ENCODE data around the gene KDM2A.

Gene KDM2A

DNA sequence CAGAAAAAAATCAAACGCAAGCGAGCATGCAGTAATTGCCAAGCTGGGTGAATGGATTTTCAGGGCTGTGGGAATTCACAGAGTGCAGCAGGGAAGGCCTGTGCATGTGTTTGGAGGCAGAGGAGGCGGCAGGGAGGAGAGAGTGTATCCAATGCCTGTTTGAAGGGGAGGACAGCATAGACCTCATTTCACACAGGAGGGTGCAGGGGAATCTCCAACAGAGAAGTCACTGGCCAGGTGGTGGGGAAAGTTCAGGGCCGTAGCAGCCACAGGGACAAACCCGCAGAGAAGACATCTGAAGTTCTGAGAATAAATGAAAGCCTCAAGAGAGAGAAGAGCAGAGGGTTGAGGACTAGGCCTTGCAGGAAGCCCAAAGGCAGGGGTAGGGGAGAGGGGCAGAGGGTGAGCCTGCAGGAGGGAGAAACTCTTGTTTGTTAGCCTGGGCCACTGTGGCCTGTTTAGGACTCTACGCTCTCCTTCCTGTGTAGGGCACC is 19.2 kb upstream of the KDM2A start:
- Histone ChIP-seq H3K23ac (ENCODE audit: low read length in 2 of 2) (no peak overlapping the region), H3K4ac (ENCODE audit: low read depth in 1 of 2, low read length in 2 of 2) (no peak overlapping the region), H3K27ac (ENCODE audit: low read length, poor library complexity, severe bottlenecking) (no peak overlapping the region), H3K14ac (ENCODE audit: low read length in 2 of 2) (no peak overlapping the region), H3K79me1 (replicated peaks; ENCODE audit: low read length, poor library complexity, severe bottlenecking) (no peaks in the 10 kb centered on the region), H4K8ac (ENCODE audit: low read length) (no peak overlapping the region), H2AFZ (ENCODE audit: low read depth, low read length) (no peak overlapping the region), H3K4me1 (ENCODE audit: control insufficient read depth, insufficient read depth, low read depth, low read length) (no peaks in the 10 kb centered on the region), H2BK5ac (ENCODE audit: low read depth, low read length, poor library complexity, severe bottlenecking) (no peak overlapping the region), H2BK15ac (ENCODE audit: low read depth, poor library complexity, severe bottlenecking) (no peak overlapping the region), H4K91ac (ENCODE audit: low read length) (no peak overlapping the region), H2BK12ac (ENCODE audit: low read length in 2 of 2) (no peak overlapping the region), H3K4me3 (ENCODE audit: insufficient read depth in 1 of 2, low read depth in 1 of 2, low read length in 2 of 2) (no peak overlapping the region), H2AK5ac (ENCODE audit: low read length, severe bottlenecking) (no peak overlapping the region), H3K9me3 (ENCODE audit: control insufficient read depth, low read length) (no peaks in the 10 kb centered on the region), H3K4me2 (ENCODE audit: low read length, poor library complexity, severe bottlenecking) (no peak overlapping the region), H3K9ac (ENCODE audit: low read length) (no peak overlapping the region), H3K36me3 (ENCODE audit: control insufficient read depth in 1 of 2, insufficient read depth in 2 of 2, low read depth in 1 of 2, low read length in 2 of 2) (no peaks in the 10 kb centered on the region), H3K18ac (ENCODE audit: low read depth in 1 of 2, low read length in 2 of 2) (no peak overlapping the region), H3K27me3 (ENCODE audit: control insufficient read depth in 1 of 2, insufficient read depth in 1 of 2, low read length in 2 of 2) (peaks cover 0 to 11% of the 10 kb centered on the region in 2 experiments), H2BK120ac (ENCODE audit: low read depth, low read length) (no peak overlapping the region)
- WGBS = 95% methylated on average over 6 of the region's 6 CpGs
- no peak for DNase-seq

DNA sequence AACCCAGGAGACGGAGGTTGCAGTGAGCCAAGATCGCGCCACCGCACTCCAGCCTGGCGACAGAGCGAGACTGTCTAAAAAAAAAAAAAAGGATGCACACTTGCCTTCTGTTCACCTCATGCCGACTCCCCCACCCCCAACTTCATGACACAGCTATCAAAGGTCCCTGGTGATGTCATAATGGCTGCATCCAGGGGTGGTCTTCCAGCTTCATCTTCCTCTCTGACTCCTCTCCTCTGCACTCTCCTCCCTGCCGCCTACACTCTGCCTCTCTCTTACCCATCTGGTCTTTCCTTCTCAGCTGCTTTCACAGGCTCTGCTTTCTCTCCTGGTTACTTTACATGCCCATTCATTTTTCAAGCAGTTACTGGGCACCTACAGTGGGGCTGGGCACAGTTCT is 16.4 kb upstream of the KDM2A start:
- WGBS = 93% methylated on average over 8 of the region's 8 CpGs

DNA sequence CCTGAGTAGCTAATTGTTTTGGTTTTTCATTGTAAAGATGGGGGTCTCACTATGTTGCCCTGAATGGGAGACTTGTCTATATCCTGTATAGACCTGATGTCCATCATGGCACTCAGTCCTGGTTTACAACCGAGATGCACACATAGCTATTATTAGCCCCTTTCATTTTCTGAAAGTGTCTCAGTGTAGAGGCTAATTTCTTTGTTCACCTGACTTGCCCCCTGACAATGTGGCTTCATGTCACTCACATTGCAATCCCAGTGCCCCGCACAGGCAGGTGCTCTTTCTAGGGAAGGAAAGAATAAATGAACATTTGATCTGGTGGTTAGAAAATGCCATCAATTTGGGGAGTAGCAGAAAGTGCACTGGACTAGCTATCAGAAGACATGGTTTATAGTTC is 13.1 kb upstream of the KDM2A start:
- H3K9ac ChIP-seq (ENCODE audit: low read length) = no peak overlapping the region
- H3K4me1 ChIP-seq (ENCODE audit: control insufficient read depth, insufficient read depth, low read depth, low read length) = no peaks in the 10 kb centered on the region
- no peaks in the 10 kb centered on the region for H3K9me3 ChIP-seq (ENCODE audit: control insufficient read depth, low read length)
- no peak overlapping the region for H2BK120ac ChIP-seq (ENCODE audit: low read depth, low read length)
- no peak overlapping the region for H4K8ac ChIP-seq (ENCODE audit: low read length)
- H3K4me3 ChIP-seq (ENCODE audit: insufficient read depth in 1 of 2, low read depth in 1 of 2, low read length in 2 of 2) = no peak overlapping the region
- WGBS = 83% methylated on average over 2 of the region's 2 CpGs
- no peak overlapping the region for H3K4me2 ChIP-seq (ENCODE audit: low read length, poor library complexity, severe bottlenecking)
- no peak overlapping the region for H4K91ac ChIP-seq (ENCODE audit: low read length)
- H3K36me3 ChIP-seq (ENCODE audit: control insufficient read depth in 1 of 2, insufficient read depth in 2 of 2, low read depth in 1 of 2, low read length in 2 of 2) = no peaks in the 10 kb centered on the region
- no peak overlapping the region for H3K4ac ChIP-seq (ENCODE audit: low read depth in 1 of 2, low read length in 2 of 2)
- no peak overlapping the region for H2BK5ac ChIP-seq (ENCODE audit: low read depth, low read length, poor library complexity, severe bottlenecking)
- H3K27me3 ChIP-seq (ENCODE audit: control insufficient read depth in 1 of 2, insufficient read depth in 1 of 2, low read length in 2 of 2) = peaks cover 0 to 3% of the 10 kb centered on the region in 2 experiments
- H3K18ac ChIP-seq (ENCODE audit: low read depth in 1 of 2, low read length in 2 of 2) = no peak overlapping the region
- H2BK15ac ChIP-seq (ENCODE audit: low read depth, poor library complexity, severe bottlenecking) = no peak overlapping the region
- no peak overlapping the region for H3K14ac ChIP-seq (ENCODE audit: low read length in 2 of 2)
- H3K79me1 ChIP-seq (replicated peaks; ENCODE audit: low read length, poor library complexity, severe bottlenecking) = no peaks in the 10 kb centered on the region
- H3K27ac ChIP-seq (ENCODE audit: low read length, poor library complexity, severe bottlenecking) = no peak overlapping the region
- H3K23ac ChIP-seq (ENCODE audit: low read length in 2 of 2) = no peak overlapping the region
- no peak overlapping the region for H2AFZ ChIP-seq (ENCODE audit: low read depth, low read length)
- H2AK5ac ChIP-seq (ENCODE audit: low read length, severe bottlenecking) = no peak overlapping the region
- H2BK12ac ChIP-seq (ENCODE audit: low read length in 2 of 2) = no peak overlapping the region
- DNase-seq = no peak

More for the DNA sequence above, 16.4 kb upstream of the KDM2A start:
- Histone ChIP-seq H3K27ac (ENCODE audit: low read length, poor library complexity, severe bottlenecking) (no peak overlapping the region), H3K4me3 (ENCODE audit: insufficient read depth in 1 of 2, low read depth in 1 of 2, low read length in 2 of 2) (no peak overlapping the region), H2BK15ac (ENCODE audit: low read depth, poor library complexity, severe bottlenecking) (no peak overlapping the region), H3K4ac (ENCODE audit: low read depth in 1 of 2, low read length in 2 of 2) (no peak overlapping the region), H2BK5ac (ENCODE audit: low read depth, low read length, poor library complexity, severe bottlenecking) (no peak overlapping the region), H2BK120ac (ENCODE audit: low read depth, low read length) (no peak overlapping the region), H3K4me1 (ENCODE audit: control insufficient read depth, insufficient read depth, low read depth, low read length) (no peaks in the 10 kb centered on the region), H4K8ac (ENCODE audit: low read length) (no peak overlapping the region), H3K4me2 (ENCODE audit: low read length, poor library complexity, severe bottlenecking) (no peak overlapping the region), H3K9me3 (ENCODE audit: control insufficient read depth, low read length) (no peaks in the 10 kb centered on the region), H3K27me3 (ENCODE audit: control insufficient read depth in 1 of 2, insufficient read depth in 1 of 2, low read length in 2 of 2) (peaks cover 0 to 3% of the 10 kb centered on the region in 2 experiments), H3K23ac (ENCODE audit: low read length in 2 of 2) (no peak overlapping the region), H2BK12ac (ENCODE audit: low read length in 2 of 2) (no peak overlapping the region), H3K9ac (ENCODE audit: low read length) (no peak overlapping the region), H3K14ac (ENCODE audit: low read length in 2 of 2) (no peak overlapping the region), H2AFZ (ENCODE audit: low read depth, low read length) (no peak overlapping the region), H2AK5ac (ENCODE audit: low read length, severe bottlenecking) (no peak overlapping the region), H3K36me3 (ENCODE audit: control insufficient read depth in 1 of 2, insufficient read depth in 2 of 2, low read depth in 1 of 2, low read length in 2 of 2) (no peaks in the 10 kb centered on the region), H3K18ac (ENCODE audit: low read depth in 1 of 2, low read length in 2 of 2) (no peak overlapping the region), H4K91ac (ENCODE audit: low read length) (no peak overlapping the region), H3K79me1 (replicated peaks; ENCODE audit: low read length, poor library complexity, severe bottlenecking) (no peaks in the 10 kb centered on the region)
- DNase-seq = no peak

DNA sequence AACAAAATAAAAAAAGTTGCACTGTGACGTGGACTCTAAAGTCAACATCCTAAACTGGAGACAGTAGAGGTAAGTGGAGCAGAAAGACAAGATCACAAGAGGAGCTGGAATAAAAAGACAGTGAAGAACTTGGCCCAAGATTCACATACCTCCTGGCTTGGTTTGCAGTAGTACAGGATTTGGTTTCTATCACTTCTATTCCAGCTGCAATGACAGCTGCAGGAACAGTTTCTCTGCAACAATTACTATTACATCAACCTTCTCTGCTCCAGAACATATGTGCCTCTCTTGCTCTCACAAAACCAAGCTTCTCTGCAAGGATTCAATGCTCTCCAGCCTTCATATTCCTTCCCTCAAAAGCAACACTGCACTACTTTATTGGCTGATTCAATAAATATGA is 7.8 kb upstream of the KDM2A start:
- Histone ChIP-seq H2BK15ac (ENCODE audit: low read depth, poor library complexity, severe bottlenecking) (no peak overlapping the region), H3K14ac (ENCODE audit: low read length in 2 of 2) (no peak overlapping the region), H3K9me3 (ENCODE audit: control insufficient read depth, low read length) (no peaks in the 10 kb centered on the region), H3K79me1 (replicated peaks; ENCODE audit: low read length, poor library complexity, severe bottlenecking) (no peaks in the 10 kb centered on the region), H3K27ac (ENCODE audit: low read length, poor library complexity, severe bottlenecking) (no peak overlapping the region), H2AFZ (ENCODE audit: low read depth, low read length) (no peak overlapping the region), H3K27me3 (ENCODE audit: control insufficient read depth in 1 of 2, insufficient read depth in 1 of 2, low read length in 2 of 2) (no peaks in the 10 kb centered on the region), H3K9ac (ENCODE audit: low read length) (no peak overlapping the region), H4K8ac (ENCODE audit: low read length) (no peak overlapping the region), H2BK5ac (ENCODE audit: low read depth, low read length, poor library complexity, severe bottlenecking) (no peak overlapping the region), H3K36me3 (ENCODE audit: control insufficient read depth in 1 of 2, insufficient read depth in 2 of 2, low read depth in 1 of 2, low read length in 2 of 2) (no peaks in the 10 kb centered on the region), H2BK12ac (ENCODE audit: low read length in 2 of 2) (no peak overlapping the region), H3K4me3 (ENCODE audit: insufficient read depth in 1 of 2, low read depth in 1 of 2, low read length in 2 of 2) (peak overlapping the region in 1 of 2 experiments; percentile 7), H3K23ac (ENCODE audit: low read length in 2 of 2) (no peak overlapping the region), H3K4ac (ENCODE audit: low read depth in 1 of 2, low read length in 2 of 2) (no peak overlapping the region), H3K4me1 (ENCODE audit: control insufficient read depth, insufficient read depth, low read depth, low read length) (peaks cover 3% of the 10 kb centered on the region), H3K18ac (ENCODE audit: low read depth in 1 of 2, low read length in 2 of 2) (no peak overlapping the region), H3K4me2 (ENCODE audit: low read length, poor library complexity, severe bottlenecking) (no peak overlapping the region), H2AK5ac (ENCODE audit: low read length, severe bottlenecking) (no peak overlapping the region), H4K91ac (ENCODE audit: low read length) (no peak overlapping the region), H2BK120ac (ENCODE audit: low read depth, low read length) (no peak overlapping the region)
- WGBS = 50% methylated on average over 1 of the region's 1 CpG
- DNase-seq = peak; percentile 16

Measured in mesenchymal stem cell (in vitro differentiated cells and primary cell).